GM10248 (cell line): ENCODE data around the gene SOAT1.

ENCODE experiments used
- CTCF ChIA-PET: fragments of 300-600 bp; sonication (Branson Sonifier 250); formaldehyde crosslinking; extraction: SDS; loops from one replicate; lab custom pipeline; 2021; ENCODE audit warnings: antibody characterized with exemption; lab: Yijun Ruan, JAX
- POLR2A ChIA-PET: fragments of 350-650 bp; sonication (Branson Sonifier 250); formaldehyde crosslinking; extraction: SDS; loops from one replicate; lab custom pipeline; 2020; ENCODE audit warnings: antibody characterized with exemption; lab: Yijun Ruan, JAX
- DNase-seq: peaks from one replicate; pipeline ENCODE4 v3.0.0; 2012; ENCODE audit errors: extremely low spot score
- TF ChIP-seq, protein P1 (sequence below): IDR thresholded peaks from 2 replicates; pipeline ENCODE4 v1.5.1; 2012; ENCODE audit warnings: mild to moderate bottlenecking, low read depth; ENCODE audit errors: extremely low read depth, missing control alignments, control extremely low read depth

Gene SOAT1

DNA sequence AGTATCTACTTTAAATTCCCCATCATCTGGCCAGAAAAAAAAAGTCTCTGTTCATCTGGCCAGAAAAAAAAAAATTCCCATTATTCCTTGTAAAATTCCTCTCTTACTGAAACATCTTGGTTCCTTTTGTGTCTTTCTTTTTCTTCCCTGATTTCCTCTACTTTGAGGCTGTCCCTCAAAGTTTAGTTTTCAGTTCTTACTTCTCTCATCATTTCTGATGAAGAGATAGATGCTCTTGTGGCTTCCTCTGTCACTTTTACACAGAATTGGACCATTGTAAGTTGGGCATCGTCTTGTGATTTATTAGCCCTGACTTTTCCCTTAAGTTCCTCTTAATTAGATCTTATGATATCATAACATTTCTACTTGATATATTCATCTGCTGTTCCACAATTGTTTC, 6.5 kb downstream of the SOAT1 start:
- ChIA-PET CTCF (interaction anchor here (1.6 kb wide), 1 partner anchor 48 kb away, joined by 5 read pairs; no protein-coding TSS in a partner anchor), POLR2A (no interaction called here)
- TF ChIP-seq, protein P1, sequence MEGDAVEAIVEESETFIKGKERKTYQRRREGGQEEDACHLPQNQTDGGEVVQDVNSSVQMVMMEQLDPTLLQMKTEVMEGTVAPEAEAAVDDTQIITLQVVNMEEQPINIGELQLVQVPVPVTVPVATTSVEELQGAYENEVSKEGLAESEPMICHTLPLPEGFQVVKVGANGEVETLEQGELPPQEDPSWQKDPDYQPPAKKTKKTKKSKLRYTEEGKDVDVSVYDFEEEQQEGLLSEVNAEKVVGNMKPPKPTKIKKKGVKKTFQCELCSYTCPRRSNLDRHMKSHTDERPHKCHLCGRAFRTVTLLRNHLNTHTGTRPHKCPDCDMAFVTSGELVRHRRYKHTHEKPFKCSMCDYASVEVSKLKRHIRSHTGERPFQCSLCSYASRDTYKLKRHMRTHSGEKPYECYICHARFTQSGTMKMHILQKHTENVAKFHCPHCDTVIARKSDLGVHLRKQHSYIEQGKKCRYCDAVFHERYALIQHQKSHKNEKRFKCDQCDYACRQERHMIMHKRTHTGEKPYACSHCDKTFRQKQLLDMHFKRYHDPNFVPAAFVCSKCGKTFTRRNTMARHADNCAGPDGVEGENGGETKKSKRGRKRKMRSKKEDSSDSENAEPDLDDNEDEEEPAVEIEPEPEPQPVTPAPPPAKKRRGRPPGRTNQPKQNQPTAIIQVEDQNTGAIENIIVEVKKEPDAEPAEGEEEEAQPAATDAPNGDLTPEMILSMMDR, result no peak
- no peak for DNase-seq

DNA sequence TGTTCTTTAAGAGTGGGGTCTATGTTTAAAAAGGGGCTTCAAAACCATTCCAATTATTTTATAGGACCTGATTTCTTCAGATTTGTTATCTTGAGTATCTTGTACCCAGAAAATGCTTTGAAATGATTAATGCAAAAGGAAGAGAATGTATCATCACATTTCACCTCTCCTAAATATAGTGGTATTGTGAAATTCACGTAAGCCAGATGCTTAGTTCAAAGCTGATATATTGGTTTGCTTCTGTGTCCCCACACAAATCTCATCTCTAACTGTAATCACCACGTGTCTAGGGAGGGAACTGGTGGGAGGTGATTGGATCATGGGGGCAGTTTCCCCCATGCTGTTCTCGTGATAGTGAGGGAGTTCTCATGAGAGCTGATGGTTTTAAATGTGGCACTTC, 8.5 kb downstream of the SOAT1 start:
- CTCF ChIA-PET, result no interaction called here
- DNase-seq, result no peak
- TF ChIP-seq, protein P1, result no peak
- POLR2A ChIA-PET, result no interaction called here

DNA sequence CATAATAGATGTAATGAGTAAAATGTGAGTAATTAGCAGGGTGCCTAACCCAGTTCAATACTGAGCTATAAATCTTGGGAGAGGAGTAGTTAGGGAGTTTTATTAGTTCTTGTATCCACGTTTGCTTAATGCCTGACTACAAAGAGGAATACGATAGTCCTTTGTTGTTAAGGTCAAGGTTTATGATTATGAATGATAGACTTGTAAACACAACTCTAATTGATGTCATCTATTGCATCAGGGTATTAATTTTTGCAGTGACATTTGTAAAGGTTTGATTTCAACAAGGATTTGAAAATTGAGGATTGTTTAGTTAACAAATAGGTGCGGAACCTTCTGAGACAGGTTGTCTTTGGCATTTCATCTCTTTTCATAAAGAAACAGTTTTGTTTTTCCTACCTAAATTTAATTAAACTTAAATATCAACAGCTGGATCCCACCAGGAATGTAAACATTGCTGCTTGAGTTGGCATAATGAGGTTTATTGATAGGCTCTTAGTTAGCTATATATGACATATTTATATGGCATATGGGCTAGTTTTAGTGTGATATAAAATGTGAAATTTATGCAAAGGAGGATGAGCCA, 9.7 kb downstream of the SOAT1 start:
- no peak for DNase-seq
- CTCF ChIA-PET, result interaction anchor here (1.2 kb wide), 2 partner anchors 13 to 63 kb away, joined by 3 to 5 read pairs; no protein-coding TSS in a partner anchor
- POLR2A ChIA-PET, result no interaction called here
- TF ChIP-seq, protein P1, result no peak

DNA sequence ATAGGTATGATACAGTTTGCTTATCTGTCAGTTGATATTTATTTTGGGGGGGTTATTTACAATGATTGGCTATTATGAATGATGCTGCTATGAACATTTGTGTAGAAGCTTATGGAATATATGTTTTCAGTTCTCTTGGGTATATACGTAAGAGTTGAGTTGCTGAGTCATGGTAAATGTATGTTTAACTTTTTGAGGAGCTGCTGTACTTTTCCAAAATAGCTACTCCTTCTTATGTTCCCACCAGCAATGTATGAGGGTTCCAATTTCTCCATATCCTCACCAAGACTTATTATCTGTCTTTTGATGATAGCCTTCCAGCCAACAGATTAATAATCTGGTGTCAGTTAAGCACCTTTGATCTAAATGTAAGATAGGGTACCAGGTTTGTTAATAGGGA, 11.9 kb downstream of the SOAT1 start:
- CTCF ChIA-PET, result interaction anchor here (1.1 to 1.7 kb wide), 2 partner anchors 9 to 12 kb away, joined by 3 to 7 read pairs; partner anchors contain the start of gene SOAT1
- POLR2A ChIA-PET, result no interaction called here
- TF ChIP-seq, protein P1, result no peak
- no peak for DNase-seq

DNA sequence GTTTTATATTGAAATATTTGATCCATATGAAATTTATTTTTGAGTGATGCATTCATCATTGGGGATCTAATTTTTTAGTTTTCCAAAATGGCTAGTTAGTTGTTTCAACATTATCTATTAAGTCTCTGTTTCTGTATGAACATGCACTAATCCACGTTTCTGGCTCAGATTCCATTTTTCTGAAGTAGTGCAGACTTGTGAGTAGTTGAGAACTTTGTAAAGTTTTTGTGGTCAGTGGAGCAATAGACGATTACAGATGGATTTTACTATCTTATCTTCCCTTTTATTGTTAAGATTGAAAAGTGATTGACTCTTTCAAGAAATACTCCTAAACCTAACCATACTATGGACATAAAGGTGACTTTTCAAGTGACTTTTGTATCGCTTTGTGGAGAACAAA, 16.7 kb downstream of the SOAT1 start:
- DNase-seq, result no peak
- ChIA-PET POLR2A (no interaction called here), CTCF (no interaction called here)
- TF ChIP-seq, protein P1, result no peak

DNA sequence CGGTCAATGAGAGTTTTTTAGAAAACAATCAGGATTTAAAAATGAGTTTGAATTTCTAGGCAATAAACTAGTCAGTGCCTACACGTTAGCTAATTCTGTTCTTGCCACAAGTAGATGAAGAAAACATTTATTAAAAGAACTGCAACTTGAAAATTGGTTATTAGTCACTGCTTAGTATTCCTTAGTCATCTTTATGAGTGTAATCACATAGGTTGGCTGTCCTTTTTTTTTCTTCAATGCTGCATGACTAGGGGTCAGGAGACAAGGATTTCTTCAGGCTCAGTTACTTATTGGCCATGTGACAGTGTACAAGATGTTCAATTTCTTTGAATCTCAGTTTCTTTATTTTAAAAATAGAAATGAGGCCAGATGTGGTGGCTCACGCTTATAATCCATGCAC, 17.1 kb downstream of the SOAT1 start:
- TF ChIP-seq, protein P1, result no peak
- no peak for DNase-seq
- POLR2A ChIA-PET, result no interaction called here
- CTCF ChIA-PET, result no interaction called here
